IgD-negative memory B cell (primary cell): ENCODE results near the gene KIF5C. TPM values are rescaled to one million over a fixed set of nuclear protein-coding genes. Genes with fewer than 3 reads are reported as not detected.

Experiments
- H3K27ac Mint-ChIP-seq, 3 donors: one replicate each; pipeline ENCODE4 v1.8.0; 2020 to 2022; ENCODE audit warnings: mild to moderate bottlenecking in 3 of 3, mixed read lengths in 3 of 3, moderate library complexity in 1 of 3
- H3K27me3 Mint-ChIP-seq: one replicate; pipeline ENCODE4 v1.8.0; 2021; ENCODE audit warnings: mixed read lengths
- H3K36me3 Mint-ChIP-seq: one replicate; pipeline ENCODE4 v1.8.0; 2020; ENCODE audit warnings: mild to moderate bottlenecking, mixed read lengths
- H3K4me1 Mint-ChIP-seq, 3 donors: one replicate each; pipeline ENCODE4 v1.8.0; 2020 to 2022; ENCODE audit warnings: mixed read lengths in 3 of 3, mild to moderate bottlenecking in 1 of 3
- H3K4me3 Mint-ChIP-seq, 4 donors: one replicate each; pipeline ENCODE4 v1.8.0; 2020 to 2022; ENCODE audit warnings: mild to moderate bottlenecking in 4 of 4, mixed read lengths in 4 of 4, moderate library complexity in 3 of 4
- H3K9me3 Mint-ChIP-seq, 3 donors: one replicate each; pipeline ENCODE4 v1.8.0; 2020 to 2021; ENCODE audit warnings: mixed read lengths in 3 of 3, mild to moderate bottlenecking in 1 of 3
- polyA plus RNA-seq: library from polyadenylated mRNA; unstranded; fragments of 300-500 nt; fragmentation: Illumina TruSeq; gene quantifications from one replicate; pipeline ENCODE4 v1.2.3, GENCODE V29; 2021

The KIF5C gene
- polyA plus RNA-seq, 1 donor from 2014 or later: 2.0 TPM

DNA sequence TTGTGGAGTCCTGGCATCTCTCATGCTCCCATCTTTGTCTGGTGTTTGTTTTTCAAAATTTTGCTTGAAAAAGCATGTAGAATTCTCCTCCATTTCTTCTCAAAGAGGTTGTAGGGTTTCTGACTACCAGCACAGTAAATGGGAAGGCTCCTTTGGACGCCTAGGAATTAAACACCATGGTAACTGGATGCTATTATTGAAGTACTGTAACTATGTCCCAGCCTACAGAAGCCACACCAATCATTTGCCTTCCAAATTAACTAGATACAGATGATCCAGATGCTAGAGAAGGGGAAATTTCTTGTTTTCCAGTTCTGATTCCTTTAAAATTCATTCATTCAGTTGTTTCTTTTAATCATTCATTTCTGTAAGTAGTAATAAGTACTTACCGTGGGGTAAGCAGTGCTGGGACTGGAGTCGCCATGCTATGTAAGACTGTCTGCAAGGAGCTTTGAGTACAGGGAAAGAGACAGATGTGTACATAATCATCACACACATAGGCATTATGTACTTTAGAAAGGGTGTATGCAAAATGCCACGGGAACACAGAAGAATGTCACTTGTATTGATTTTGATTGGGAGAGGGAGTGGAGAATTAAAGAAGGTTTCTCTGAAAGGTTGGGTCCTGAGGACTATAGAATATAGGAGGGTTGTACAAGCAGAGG, 49.6 kb downstream of the KIF5C start:
- Mint-ChIP-seq H3K36me3 (peaks cover 6% of the 10 kb centered on the region), H3K9me3 (no peaks in the 10 kb centered on the region), H3K27ac (no peak overlapping the region), H3K4me1 (peaks cover 13 to 16% (median 13%) of the 10 kb centered on the region in 3 donors), H3K4me3 (peak overlapping the region in 1 of 4 donors; percentile 48), H3K27me3 (peaks cover 2% of the 10 kb centered on the region)

DNA sequence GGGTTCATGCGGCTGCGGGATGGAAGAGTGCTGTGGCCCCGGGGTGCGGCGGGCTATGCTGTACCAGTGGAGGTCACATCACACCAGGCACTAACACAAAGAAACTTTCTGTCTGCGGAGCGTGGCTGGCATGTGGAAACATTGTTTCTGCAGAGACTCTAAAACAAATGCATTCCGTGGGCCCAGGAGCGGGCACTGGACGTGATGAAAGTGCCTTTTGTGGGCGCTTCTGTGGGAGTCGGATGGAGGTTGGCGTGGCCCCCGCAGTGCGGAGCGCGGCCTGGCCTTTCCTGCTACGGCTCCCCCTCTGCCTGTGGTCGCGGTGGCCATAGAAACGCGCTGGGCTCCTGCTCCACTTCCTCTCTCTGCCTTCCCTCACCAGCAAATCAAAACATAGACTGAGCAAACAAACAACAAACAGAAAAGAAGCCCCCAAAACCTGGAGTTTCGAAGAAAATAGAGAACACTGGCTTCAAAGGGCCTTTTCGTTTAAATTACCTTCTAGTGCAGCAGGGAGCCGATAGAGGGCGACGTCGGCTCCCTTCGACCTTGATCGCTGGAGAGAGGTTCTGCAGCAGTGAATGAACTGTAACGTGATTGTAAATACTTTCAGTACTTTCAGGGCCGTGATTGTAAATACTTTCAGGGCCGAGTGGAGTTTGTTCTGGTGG, 51.4 kb downstream of the KIF5C start:
- Mint-ChIP-seq H3K27ac (peak overlapping the region; percentile 1 to 88 (median 48)), H3K36me3 (peaks cover 5% of the 10 kb centered on the region), H3K27me3 (peaks cover 2% of the 10 kb centered on the region), H3K9me3 (no peaks in the 10 kb centered on the region), H3K4me1 (peaks cover 13 to 16% (median 13%) of the 10 kb centered on the region in 3 donors), H3K4me3 (peak overlapping the region; percentile 73 to 94 (median 85))

DNA sequence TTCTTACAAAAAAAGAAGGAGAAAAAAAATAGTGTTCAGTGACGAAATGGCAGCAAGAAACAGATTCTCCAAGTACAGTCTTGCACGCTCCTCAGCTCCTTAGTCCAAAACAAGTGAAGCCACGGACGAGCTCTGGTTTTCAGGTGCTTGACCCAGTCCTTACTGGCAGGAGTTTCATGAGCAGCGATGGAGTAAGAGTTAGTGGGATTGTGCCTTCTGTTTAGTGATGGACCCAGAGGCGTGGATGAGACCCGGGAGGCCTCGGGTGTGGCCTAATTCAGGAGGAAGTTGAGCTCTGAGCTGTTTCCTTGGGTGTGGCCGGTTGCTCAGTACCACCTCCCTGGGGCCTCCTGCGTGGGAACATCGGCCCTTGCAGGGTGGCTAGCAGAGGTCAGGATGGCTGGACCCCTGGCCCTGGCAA, 52.0 kb downstream of the KIF5C start:
- Mint-ChIP-seq H3K4me3 (peak overlapping the region; percentile 73 to 94 (median 85)), H3K36me3 (peaks cover 2% of the 10 kb centered on the region), H3K27ac (peak overlapping the region; percentile 1 to 88 (median 47)), H3K27me3 (peaks cover 2% of the 10 kb centered on the region), H3K9me3 (no peaks in the 10 kb centered on the region), H3K4me1 (peaks cover 13 to 16% (median 13%) of the 10 kb centered on the region in 3 donors)

DNA sequence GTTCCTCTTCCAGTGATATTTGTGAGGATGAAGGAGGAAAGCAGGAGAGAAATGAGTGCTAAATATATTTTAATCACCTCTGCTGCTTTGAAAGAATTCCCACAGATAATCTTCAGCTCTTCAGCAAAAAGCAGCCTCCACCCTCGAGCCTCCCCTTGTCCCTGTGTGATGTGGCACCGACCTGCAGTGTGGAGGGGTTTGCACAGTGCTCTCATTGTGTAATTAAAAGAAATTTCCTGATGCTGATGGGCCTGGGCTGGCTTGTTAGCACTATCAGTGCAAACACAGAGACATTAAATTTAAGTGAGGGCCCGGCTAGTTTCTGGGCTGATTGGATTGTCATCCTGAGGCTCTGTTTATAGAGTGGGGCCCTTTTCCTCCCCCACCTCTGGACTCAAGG, 53.4 kb downstream of the KIF5C start:
- no peak overlapping the region for H3K4me3 Mint-ChIP-seq
- H3K27me3 Mint-ChIP-seq: peaks cover 2% of the 10 kb centered on the region
- peaks cover 13 to 16% (median 13%) of the 10 kb centered on the region in 3 donors for H3K4me1 Mint-ChIP-seq
- peaks cover 2% of the 10 kb centered on the region for H3K36me3 Mint-ChIP-seq
- H3K27ac Mint-ChIP-seq: no peak overlapping the region
- H3K9me3 Mint-ChIP-seq: no peaks in the 10 kb centered on the region

DNA sequence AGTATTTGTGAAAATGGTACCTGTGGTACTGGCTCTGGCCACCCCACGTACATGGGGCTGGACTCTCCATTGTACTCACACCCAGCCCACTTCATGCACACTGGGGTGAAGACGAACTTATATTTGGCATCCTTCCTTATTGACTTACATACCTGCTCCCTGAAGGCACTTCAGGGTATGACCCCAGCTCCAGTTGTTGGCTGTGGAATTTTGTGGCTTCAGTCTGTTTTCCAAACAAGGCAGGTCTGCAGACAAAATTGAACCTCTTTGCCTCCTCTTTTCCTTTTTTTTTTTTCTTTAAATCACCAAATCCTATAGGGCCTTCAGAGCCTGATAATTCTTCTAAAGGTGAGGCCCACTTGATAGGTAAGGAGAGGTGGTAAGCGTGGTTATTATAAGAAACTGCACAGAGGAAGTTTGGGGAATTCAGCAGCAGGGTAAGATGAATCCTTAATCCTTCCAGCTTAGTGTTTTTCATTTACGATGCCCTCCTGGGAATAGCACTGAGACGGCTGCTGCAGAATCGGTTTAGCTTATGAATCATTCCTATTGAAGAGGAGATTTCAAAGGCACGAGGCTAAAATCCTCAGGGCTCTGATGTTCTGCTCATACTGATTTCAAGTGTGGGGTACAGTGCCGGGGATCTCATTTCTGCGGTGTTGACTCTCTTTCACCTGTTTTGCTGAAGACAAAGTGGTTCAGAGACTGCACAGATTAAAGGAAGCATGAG, 55.2 kb downstream of the KIF5C start:
- H3K9me3 Mint-ChIP-seq: no peaks in the 10 kb centered on the region
- peaks cover 2% of the 10 kb centered on the region for H3K27me3 Mint-ChIP-seq
- H3K4me1 Mint-ChIP-seq: peaks cover 11 to 13% (median 13%) of the 10 kb centered on the region in 3 donors
- H3K4me3 Mint-ChIP-seq: no peak overlapping the region
- no peak overlapping the region for H3K27ac Mint-ChIP-seq
- no peaks in the 10 kb centered on the region for H3K36me3 Mint-ChIP-seq

DNA sequence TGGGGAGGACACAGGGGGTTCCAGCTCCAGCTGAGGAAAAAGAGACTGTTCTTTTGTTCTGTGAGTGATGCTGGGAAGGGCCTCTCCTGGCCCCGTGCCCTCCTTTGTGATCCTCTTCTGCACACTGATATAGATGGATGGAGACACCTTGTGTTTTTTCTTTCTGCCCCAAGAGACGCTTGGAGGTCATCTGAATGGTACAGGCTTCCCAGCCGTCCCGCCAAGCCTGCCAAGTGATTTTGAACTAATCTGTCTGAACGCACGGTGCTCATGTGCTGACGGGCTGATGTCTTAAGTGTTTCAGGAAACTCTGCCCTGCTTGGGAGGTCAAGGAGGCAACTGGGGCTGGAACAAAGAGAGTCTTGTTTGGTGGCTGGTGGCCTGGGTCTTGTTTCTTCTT, 57.5 kb downstream of the KIF5C start:
- H3K4me1 Mint-ChIP-seq: peaks cover 0 to 3% (median 3%) of the 10 kb centered on the region in 3 donors
- H3K36me3 Mint-ChIP-seq: no peaks in the 10 kb centered on the region
- no peaks in the 10 kb centered on the region for H3K9me3 Mint-ChIP-seq
- H3K4me3 Mint-ChIP-seq: no peak overlapping the region
- H3K27ac Mint-ChIP-seq: no peak overlapping the region
- no peaks in the 10 kb centered on the region for H3K27me3 Mint-ChIP-seq

DNA sequence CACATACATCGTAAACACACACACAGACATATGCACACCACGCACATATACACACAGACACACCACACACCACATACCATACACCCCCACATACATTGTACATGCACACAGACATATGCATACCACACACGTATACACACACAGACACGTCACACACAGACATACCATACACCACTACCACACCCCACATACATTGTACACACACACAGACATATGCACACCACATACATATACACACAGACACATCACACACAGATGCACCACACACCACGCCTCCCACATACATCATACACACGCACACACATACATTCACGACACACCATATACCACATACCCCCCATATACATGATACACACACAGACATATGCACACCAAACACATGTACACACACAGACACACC, 58.4 kb downstream of the KIF5C start:
- Mint-ChIP-seq H3K27me3 (no peaks in the 10 kb centered on the region), H3K4me1 (no peaks in the 10 kb centered on the region), H3K4me3 (no peak overlapping the region), H3K36me3 (no peaks in the 10 kb centered on the region), H3K27ac (no peak overlapping the region), H3K9me3 (no peaks in the 10 kb centered on the region)

DNA sequence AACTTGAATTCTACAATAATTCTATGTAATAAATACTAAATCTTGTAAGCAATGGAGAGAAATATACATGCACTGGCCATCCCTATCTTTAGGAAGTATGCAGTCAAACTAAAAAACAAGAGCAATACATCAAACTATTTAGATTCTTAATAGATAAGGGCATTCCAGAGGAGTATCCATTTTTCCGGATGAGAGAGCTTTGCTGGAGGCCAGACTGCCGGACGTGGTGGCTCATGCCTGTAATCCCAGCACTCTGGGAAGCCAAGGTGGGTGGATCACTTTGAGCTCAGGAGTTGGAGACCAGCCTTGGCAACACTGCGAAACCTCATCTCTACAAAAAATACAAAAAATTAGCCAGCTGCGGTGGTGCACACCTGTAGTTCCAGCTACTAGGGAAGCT, 60.8 kb downstream of the KIF5C start:
- Mint-ChIP-seq H3K36me3 (no peaks in the 10 kb centered on the region), H3K9me3 (no peaks in the 10 kb centered on the region), H3K27ac (no peak overlapping the region), H3K4me1 (no peaks in the 10 kb centered on the region), H3K27me3 (no peaks in the 10 kb centered on the region), H3K4me3 (no peak overlapping the region)

DNA sequence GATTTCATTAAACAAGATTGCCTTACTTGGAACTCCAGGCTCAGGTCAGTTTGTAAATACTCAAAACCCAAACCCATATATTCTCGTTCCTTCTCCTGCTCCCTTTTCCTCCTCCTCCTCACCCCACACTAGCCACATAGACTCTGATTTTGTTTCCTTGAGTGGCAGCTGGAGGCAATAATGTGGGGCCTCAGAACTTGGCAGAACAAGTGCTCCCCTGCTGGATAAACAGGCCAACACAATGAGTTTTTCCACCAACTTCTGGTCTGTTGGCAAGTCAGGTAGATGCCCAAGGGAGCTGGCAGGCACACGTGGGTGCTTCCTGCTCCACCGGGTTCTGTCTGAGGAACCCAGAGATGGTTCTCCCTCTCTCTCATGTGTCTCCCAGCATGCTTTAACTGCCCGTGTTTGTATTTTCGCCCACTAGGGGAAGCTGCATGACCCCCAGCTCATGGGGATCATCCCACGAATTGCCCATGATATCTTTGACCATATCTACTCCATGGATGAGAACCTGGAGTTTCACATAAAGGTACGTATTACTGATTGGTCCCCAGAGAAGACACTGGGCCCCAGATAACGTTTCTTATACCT, 61.9 kb downstream of the KIF5C start:
- H3K27ac Mint-ChIP-seq: no peak overlapping the region
- H3K36me3 Mint-ChIP-seq: no peaks in the 10 kb centered on the region
- H3K9me3 Mint-ChIP-seq: no peaks in the 10 kb centered on the region
- no peak overlapping the region for H3K4me3 Mint-ChIP-seq
- H3K27me3 Mint-ChIP-seq: no peaks in the 10 kb centered on the region
- no peaks in the 10 kb centered on the region for H3K4me1 Mint-ChIP-seq

DNA sequence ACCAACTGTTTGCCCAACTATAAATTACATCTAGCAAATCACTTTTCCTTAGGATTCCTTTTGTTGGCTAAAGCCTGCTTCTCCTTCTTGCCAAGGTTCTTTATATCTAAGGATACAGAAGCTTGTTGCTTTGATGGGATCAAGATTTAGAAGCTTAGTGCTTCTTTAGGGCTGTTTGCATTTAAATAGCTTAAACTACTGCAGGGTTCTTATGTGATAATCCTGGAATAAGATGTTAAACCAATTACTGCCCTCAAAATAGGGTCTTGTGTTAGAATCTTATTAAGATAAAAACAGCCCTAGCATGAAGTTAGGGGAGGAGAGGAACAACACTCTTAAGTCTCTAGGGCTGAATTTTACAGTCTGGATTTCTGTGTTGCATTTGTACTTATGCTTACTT, 64.2 kb downstream of the KIF5C start:
- peaks cover 0 to 1% (median 0%) of the 10 kb centered on the region in 3 donors for H3K9me3 Mint-ChIP-seq
- H3K36me3 Mint-ChIP-seq: no peaks in the 10 kb centered on the region
- H3K4me3 Mint-ChIP-seq: no peak overlapping the region
- H3K27me3 Mint-ChIP-seq: peaks cover 2% of the 10 kb centered on the region
- no peaks in the 10 kb centered on the region for H3K4me1 Mint-ChIP-seq
- peak overlapping the region in 1 of 3 donors; percentile 31 for H3K27ac Mint-ChIP-seq

DNA sequence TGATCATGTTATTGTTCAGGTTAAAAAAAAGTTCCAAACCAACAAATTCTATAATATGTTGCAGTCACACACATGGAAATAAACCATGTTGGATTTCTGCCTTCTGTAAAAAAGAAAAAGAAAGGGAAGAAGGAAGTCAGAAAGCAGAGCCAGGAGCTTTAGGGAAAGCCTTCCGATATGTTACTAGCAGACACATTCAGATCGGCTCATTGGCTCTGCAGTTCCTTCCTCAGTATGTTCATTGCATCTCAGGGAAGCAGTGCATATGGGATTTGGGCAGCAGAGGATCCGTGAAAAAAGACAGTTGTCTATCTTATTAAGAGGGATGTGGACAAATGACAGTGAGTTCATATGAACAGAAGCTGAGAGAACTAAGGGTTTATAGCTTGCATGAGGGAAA, 68.1 kb downstream of the KIF5C start:
- Mint-ChIP-seq H3K27me3 (peaks cover 2% of the 10 kb centered on the region), H3K27ac (no peak overlapping the region), H3K9me3 (peaks cover 0 to 4% (median 1%) of the 10 kb centered on the region in 3 donors), H3K36me3 (no peaks in the 10 kb centered on the region), H3K4me1 (no peaks in the 10 kb centered on the region), H3K4me3 (no peak overlapping the region)

DNA sequence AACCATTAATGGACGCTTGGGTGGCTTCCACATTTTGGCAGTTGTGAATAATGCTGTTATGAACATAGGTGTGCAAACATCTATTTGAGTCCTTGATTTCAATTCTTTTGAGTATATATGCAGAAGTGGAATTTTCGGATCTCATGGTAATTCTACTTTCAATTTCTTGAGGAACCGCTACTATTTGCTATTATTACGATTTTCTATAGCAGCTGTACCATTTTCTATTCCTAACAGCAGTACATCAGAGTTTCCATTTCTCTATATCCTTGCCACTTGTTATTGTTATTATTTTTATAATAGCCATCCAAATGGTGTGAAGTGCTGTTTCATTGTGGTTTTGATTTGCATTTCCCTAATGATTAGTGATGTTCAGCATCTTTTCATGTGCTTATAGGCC, 69.5 kb downstream of the KIF5C start:
- Mint-ChIP-seq H3K4me3 (no peak overlapping the region), H3K9me3 (peaks cover 0 to 4% (median 1%) of the 10 kb centered on the region in 3 donors)

DNA sequence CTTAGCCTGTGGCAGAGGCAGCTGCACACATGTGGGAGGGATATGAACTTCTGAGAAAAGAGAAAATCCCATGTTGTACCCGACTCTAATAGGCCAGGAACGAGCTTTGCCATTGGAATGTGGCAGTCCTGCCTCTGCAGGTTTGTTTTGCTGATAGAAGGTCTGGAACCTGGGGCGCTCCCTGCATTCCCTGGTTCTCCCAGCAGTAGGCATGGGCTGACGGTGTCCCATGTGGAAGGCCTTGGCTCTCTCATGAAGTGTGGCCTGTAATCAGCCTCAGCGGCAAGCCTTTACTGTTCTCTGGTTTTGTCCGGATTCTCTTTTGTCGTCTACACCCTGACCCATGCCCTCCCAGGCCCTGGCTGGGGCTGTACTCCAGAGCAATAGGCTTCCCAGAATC, 72.3 kb downstream of the KIF5C start:
- Mint-ChIP-seq H3K27me3 (peaks cover 2% of the 10 kb centered on the region), H3K4me1 (peaks cover 0 to 4% (median 4%) of the 10 kb centered on the region in 3 donors), H3K27ac (no peak overlapping the region), H3K36me3 (no peaks in the 10 kb centered on the region), H3K4me3 (no peak overlapping the region), H3K9me3 (peaks cover 0 to 4% (median 1%) of the 10 kb centered on the region in 3 donors)

More for the DNA sequence above, 69.5 kb downstream of the KIF5C start:
- no peaks in the 10 kb centered on the region for H3K36me3 Mint-ChIP-seq
- H3K4me1 Mint-ChIP-seq: peaks cover 0 to 4% (median 4%) of the 10 kb centered on the region in 3 donors
- peaks cover 2% of the 10 kb centered on the region for H3K27me3 Mint-ChIP-seq
- no peak overlapping the region for H3K27ac Mint-ChIP-seq

DNA sequence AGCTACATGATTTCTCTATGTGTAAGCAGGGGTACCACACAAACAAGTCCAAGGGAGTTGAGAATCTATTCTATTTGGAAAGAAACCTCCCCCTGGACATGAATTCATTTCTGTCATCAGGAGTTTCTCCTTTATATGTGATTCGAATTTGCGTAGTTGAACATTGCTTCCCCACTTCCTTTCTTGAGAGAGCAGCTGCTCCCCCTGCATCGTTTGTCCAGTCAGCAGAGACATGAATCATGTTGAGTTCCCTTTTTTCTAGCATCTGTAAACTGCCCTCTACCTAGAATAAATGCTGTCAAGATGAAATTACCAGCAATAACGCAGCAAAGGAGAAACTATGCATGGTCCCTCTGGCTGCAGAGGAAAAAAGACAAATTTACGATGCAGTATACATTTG, 73.8 kb downstream of the KIF5C start:
- H3K9me3 Mint-ChIP-seq: peaks cover 0 to 4% (median 1%) of the 10 kb centered on the region in 3 donors
- no peak overlapping the region for H3K27ac Mint-ChIP-seq
- H3K36me3 Mint-ChIP-seq: no peaks in the 10 kb centered on the region
- H3K4me3 Mint-ChIP-seq: no peak overlapping the region
- H3K4me1 Mint-ChIP-seq: peaks cover 0 to 4% (median 4%) of the 10 kb centered on the region in 3 donors
- no peaks in the 10 kb centered on the region for H3K27me3 Mint-ChIP-seq

DNA sequence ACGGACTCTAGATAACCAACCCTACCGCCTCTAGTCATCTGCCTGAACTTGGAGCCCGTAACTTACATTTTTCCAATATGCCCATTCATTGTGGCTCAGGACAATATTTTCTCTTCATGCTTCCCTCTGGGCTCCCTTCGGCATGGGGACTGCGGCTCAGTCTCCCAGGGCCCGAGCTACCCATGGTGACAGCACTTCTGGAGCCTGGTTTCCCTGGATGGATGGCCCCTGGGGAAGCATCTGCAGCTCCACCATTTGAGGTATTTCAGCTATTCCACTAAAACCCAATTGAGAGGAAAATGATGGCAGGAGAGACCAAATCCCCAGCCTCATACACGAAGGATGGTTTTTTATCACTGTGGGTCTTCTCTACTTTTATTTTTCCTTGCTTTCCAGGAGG, 74.3 kb downstream of the KIF5C start:
- H3K27me3 Mint-ChIP-seq: no peaks in the 10 kb centered on the region
- H3K9me3 Mint-ChIP-seq: peaks cover 0 to 4% (median 0%) of the 10 kb centered on the region in 3 donors
- no peak overlapping the region for H3K27ac Mint-ChIP-seq
- H3K36me3 Mint-ChIP-seq: peaks cover 1% of the 10 kb centered on the region
- H3K4me1 Mint-ChIP-seq: peaks cover 0 to 4% (median 4%) of the 10 kb centered on the region in 3 donors
- no peak overlapping the region for H3K4me3 Mint-ChIP-seq
